IMR-90 (cell line): ENCODE data around the gene SFT2D3. TPM values are rescaled to one million over a fixed set of nuclear protein-coding genes. Genes with fewer than 3 reads are reported as not detected.

Source experiments
- ATAC-seq: fragments of 200-7000 bp; cut with Tn5 transposase; 2 replicates; pipeline ENCODE4 v1.9.1; 2020; ENCODE audit warnings: low read depth, mild to moderate bottlenecking, moderate library complexity
- BruUV-seq: library from RNA; stranded (reverse); fragments of 400-500 nt; replicated peaks from 2 replicates; lab custom pipeline; 2021; lab: Mats Ljungman, UMichigan
- CTCF ChIA-PET: fragments of 300-600 bp; formaldehyde crosslinking; extraction: SDS; loops from one replicate; lab custom pipeline; 2021; ENCODE audit warnings: antibody characterized with exemption; lab: Yijun Ruan, JAX
- POLR2A ChIA-PET: fragments of 300-600 bp; sonication (Branson Sonifier 250); formaldehyde crosslinking; loops from one replicate; lab custom pipeline; 2022; ENCODE audit warnings: antibody characterized with exemption; ENCODE audit not compliant: unreplicated experiment; lab: Charles Lee
- DNase-seq: peaks from one replicate; pipeline ENCODE4 v3.0.0; 2013
- H2AFZ ChIP-seq: replicated peaks from 2 replicates; pipeline ENCODE3; 2013; ENCODE audit warnings: low read length, mild to moderate bottlenecking; ENCODE audit not compliant: poor library complexity
- H2AK5ac ChIP-seq: 2 replicates; pipeline ENCODE4 v1.6.1; 2013; ENCODE audit warnings: low read depth, low read length, inconsistent platforms
- H2AK9ac ChIP-seq: replicated peaks from 2 replicates; pipeline ENCODE3; 2013; ENCODE audit warnings: mild to moderate bottlenecking, low read depth, low read length, moderate library complexity; ENCODE audit not compliant: poor library complexity
- H2BK120ac ChIP-seq: 2 replicates; pipeline ENCODE4 v1.6.1; 2013; ENCODE audit warnings: low read depth, low read length, inconsistent platforms
- H2BK15ac ChIP-seq: 3 replicates; pipeline ENCODE4 v1.6.1; 2013; ENCODE audit warnings: low read depth, low read length, inconsistent platforms
- H2BK20ac ChIP-seq: 2 replicates; pipeline ENCODE4 v1.6.1; 2013; ENCODE audit warnings: low read depth, mild to moderate bottlenecking, inconsistent platforms, low read length, moderate library complexity
- H2BK5ac ChIP-seq: 2 replicates; pipeline ENCODE4 v1.6.1; 2013; ENCODE audit warnings: mild to moderate bottlenecking, low read depth, low read length, inconsistent platforms; ENCODE audit not compliant: poor library complexity, severe bottlenecking
- H3K14ac ChIP-seq: replicated peaks from 2 replicates; pipeline ENCODE4 v1.6.1; 2013; ENCODE audit warnings: low read depth, low read length, inconsistent platforms
- H3K18ac ChIP-seq: 2 replicates; pipeline ENCODE4 v1.6.1; 2013; ENCODE audit warnings: low read depth, low read length, control low read depth
- H3K23ac ChIP-seq: 2 replicates; pipeline ENCODE4 v1.6.1; 2013; ENCODE audit warnings: low read depth, low read length, inconsistent platforms
- H3K27ac ChIP-seq: 2 replicates; pipeline ENCODE4 v1.5.1; 2013; ENCODE audit warnings: mild to moderate bottlenecking, control low read depth, low read length; ENCODE audit not compliant: insufficient read depth
- H3K27me3 ChIP-seq: 2 replicates; pipeline ENCODE4 v1.6.1; 2013; ENCODE audit warnings: low read length; ENCODE audit not compliant: control insufficient read depth, insufficient read depth
- H3K36me3 ChIP-seq: 2 replicates; pipeline ENCODE4 v1.6.1; 2013; ENCODE audit warnings: low read length, mixed read lengths; ENCODE audit not compliant: control insufficient read depth, insufficient read depth
- H3K4ac ChIP-seq: 2 replicates; pipeline ENCODE4 v1.6.1; 2013; ENCODE audit warnings: low read depth, low read length, inconsistent platforms
- H3K4me1 ChIP-seq: 2 replicates; pipeline ENCODE4 v1.6.1; 2013; ENCODE audit warnings: low read length, mixed read lengths; ENCODE audit not compliant: control insufficient read depth, insufficient read depth
- H3K4me2 ChIP-seq: 2 replicates; pipeline ENCODE4 v1.6.1; 2013; ENCODE audit warnings: low read depth, mild to moderate bottlenecking, control low read depth, low read length, moderate library complexity
- H3K4me3 ChIP-seq: 2 replicates; pipeline ENCODE4 v1.5.1; 2013; ENCODE audit warnings: low read depth, mild to moderate bottlenecking, control low read depth, low read length, moderate library complexity; ENCODE audit not compliant: insufficient read depth
- H3K56ac ChIP-seq: 2 replicates; pipeline ENCODE4 v1.6.1; 2013; ENCODE audit warnings: low read length, inconsistent platforms; ENCODE audit not compliant: insufficient read depth; ENCODE audit errors: extremely low read depth
- H3K79me1 ChIP-seq, 2 experiments: 2 replicates each; pipeline ENCODE4 v1.6.1; 2013; ENCODE audit warnings: low read length in 2 of 2, inconsistent platforms in 1 of 2, low read depth in 1 of 2
- H3K9ac ChIP-seq: 2 replicates; pipeline ENCODE4 v1.6.1; 2013; ENCODE audit warnings: low read depth, low read length, control low read depth
- H3K9me1 ChIP-seq: 2 replicates; pipeline ENCODE4 v1.6.1; 2013; ENCODE audit warnings: low read length, inconsistent platforms; ENCODE audit not compliant: insufficient read depth
- H3K9me3 ChIP-seq: 2 replicates; pipeline ENCODE4 v1.6.1; 2013; ENCODE audit warnings: low read length; ENCODE audit not compliant: control insufficient read depth, insufficient read depth
- H4K20me1 ChIP-seq: 2 replicates; pipeline ENCODE4 v1.6.1; 2013; ENCODE audit warnings: low read length, inconsistent platforms; ENCODE audit not compliant: insufficient read depth
- H4K5ac ChIP-seq: 2 replicates; pipeline ENCODE4 v1.6.1; 2013; ENCODE audit warnings: mild to moderate bottlenecking, low read depth, low read length, control low read depth
- H4K8ac ChIP-seq, 2 experiments: 2 replicates each; pipeline ENCODE4 v1.6.1; 2013; ENCODE audit warnings: low read depth in 2 of 2, low read length in 2 of 2, control low read depth in 1 of 2, inconsistent platforms in 1 of 2
- H4K91ac ChIP-seq: 2 replicates; pipeline ENCODE4 v1.6.1; 2013; ENCODE audit warnings: low read depth, low read length, inconsistent platforms; ENCODE audit not compliant: insufficient read depth
- CEBPB ChIP-seq: IDR thresholded peaks from 2 replicates; pipeline ENCODE4 v1.6.1; 2012; ENCODE audit warnings: low read depth, low read length, improper control_type of control experiment
- CHD1 ChIP-seq: IDR thresholded peaks from 2 replicates; pipeline ENCODE4 v1.6.1; 2012; ENCODE audit warnings: low read depth, low read length, improper control_type of control experiment
- FOS ChIP-seq: fragments of 150-350 bp; IDR thresholded peaks from 2 replicates; pipeline ENCODE4 v1.6.1; 2016; ENCODE audit warnings: low read depth, low read length
- MAFK ChIP-seq: IDR thresholded peaks from 2 replicates; pipeline ENCODE4 v1.6.1; 2012; ENCODE audit warnings: low read depth, low read length, improper control_type of control experiment
- MAZ ChIP-seq: IDR thresholded peaks from 2 replicates; pipeline ENCODE4 v1.6.1; 2012; ENCODE audit warnings: low read depth, mild to moderate bottlenecking, low read length, improper control_type of control experiment, moderate library complexity, borderline replicate concordance
- MXI1 ChIP-seq: IDR thresholded peaks from 2 replicates; pipeline ENCODE4 v1.6.1; 2012; ENCODE audit warnings: low read depth, mild to moderate bottlenecking, low read length, moderate library complexity, borderline replicate concordance
- POLR2A ChIP-seq: IDR thresholded peaks from 2 replicates; pipeline ENCODE4 v1.6.1; 2012; ENCODE audit warnings: mild to moderate bottlenecking, low read depth, low read length
- RAD21 ChIP-seq: IDR thresholded peaks from 2 replicates; pipeline ENCODE4 v1.6.1; 2012; ENCODE audit warnings: low read length, improper control_type of control experiment
- RCOR1 ChIP-seq: IDR thresholded peaks from 2 replicates; pipeline ENCODE4 v1.6.1; 2012; ENCODE audit warnings: mild to moderate bottlenecking, low read length, improper control_type of control experiment; ENCODE audit not compliant: insufficient replicate concordance
- RFX5 ChIP-seq: IDR thresholded peaks from 2 replicates; pipeline ENCODE4 v1.8.0; 2012; ENCODE audit warnings: low read depth, mild to moderate bottlenecking, low read length, moderate library complexity
- SMC3 ChIP-seq: fragments of 150-350 bp; IDR thresholded peaks from 2 replicates; pipeline ENCODE4 v1.6.1; 2016; ENCODE audit warnings: low read depth, mild to moderate bottlenecking, antibody characterized with exemption, low read length, moderate library complexity
- USF2 ChIP-seq: fragments of 150-350 bp; IDR thresholded peaks from 2 replicates; pipeline ENCODE4 v1.6.1; 2017; ENCODE audit warnings: mild to moderate bottlenecking, antibody characterized with exemption, low read length, low read depth
- WGBS, 2 experiments: methylation state at CpG; one replicate each; pipeline versions ENCODE4 v1.1.5 to v1.1.7; 2013; ENCODE audit warnings: missing lambda C conversion rate in 2 of 2; ENCODE audit not compliant: insufficient read length in 1 of 2; ENCODE audit errors: extremely low coverage in 2 of 2; 5-methylcytosine and 5-hydroxymethylcytosine counted together
- dilution Hi-C: fragments of 300-500 bp; cut with HindIII; formaldehyde crosslinking; loops from one replicate; pipeline ENCODE4 v1.14.3; 2018; ENCODE audit warnings: low sequenced_read_pairs; ENCODE audit not compliant: unreplicated experiment
- in situ Hi-C: fragments of 300-500 bp; cut with MboI; formaldehyde crosslinking; loops from 3 replicates; pipeline ENCODE4 v1.14.3; 2019; ENCODE audit warnings: low sequenced_read_pairs, inconsistent platforms, mixed read lengths
- intact Hi-C: fragments of 100-400 bp; cut with micrococcal nuclease; formaldehyde crosslinking; loops from 2 replicates; pipeline ENCODE4 v1.10.0; 2022
- polyA plus RNA-seq, 3 experiments: library from polyadenylated mRNA; depleted of rRNA; stranded (reverse); fragments of >200 nt; gene quantifications; 2 replicates each; pipeline ENCODE4 v1.2.3, GENCODE V29; 2012; ENCODE audit warnings: low replicate concordance in 1 of 3
- total RNA-seq: library from RNA; depleted of rRNA; stranded (reverse); fragments of >200 nt; gene quantifications from 2 replicates; pipeline ENCODE4 v1.2.3, GENCODE V29; 2012

SFT2D3 gene
- total and polyA plus RNA-seq, 2 of the 4 experiments (the other 2 are of a cell fraction): 2.5 to 3.1 TPM

GRCh38 chr2:127678991-127679390, 22.3 kb upstream of the SFT2D3 start:
- no peak overlapping the region for H2BK120ac ChIP-seq
- no peak overlapping the region for H4K5ac ChIP-seq
- no peak overlapping the region for H2AK9ac ChIP-seq
- H3K4me3 ChIP-seq: no peak overlapping the region
- WGBS, 2 experiments: 83% methylated on average over 1 of the region's 6 CpGs; no CpG with 5 or more reads in 1 of the 2 experiments
- no peak overlapping the region for H4K8ac ChIP-seq
- H4K91ac ChIP-seq: no peak overlapping the region
- H2BK15ac ChIP-seq: no peak overlapping the region
- H3K27ac ChIP-seq: no peak overlapping the region
- in situ Hi-C loops: no loop called here
- CTCF ChIA-PET: no interaction called here
- DNase-seq (no peak), ATAC-seq (no peak)
- no peak overlapping the region for H2BK20ac ChIP-seq
- no peak overlapping the region for H2BK5ac ChIP-seq
- no peak for TF ChIP-seq RFX5
- no peak for TF ChIP-seq USF2
- TF ChIP-seq CEBPB: no peak
- TF ChIP-seq MXI1: no peak
- TF ChIP-seq FOS: no peak
- TF ChIP-seq POLR2A: no peak
- no peak for TF ChIP-seq MAZ
- TF ChIP-seq RCOR1: no peak
- TF ChIP-seq MAFK: no peak
- TF ChIP-seq SMC3: no peak
- no peak for TF ChIP-seq RAD21
- TF ChIP-seq CHD1: no peak
- peaks cover 7% of the 10 kb centered on the region; the same call in 1 of the 2 replicates for H3K9me1 ChIP-seq
- dilution Hi-C loops: no loop called here
- H2AFZ ChIP-seq: no peak overlapping the region
- H2AK5ac ChIP-seq: no peak overlapping the region
- H3K79me1 ChIP-seq: peaks cover 6 to 7% of the 10 kb centered on the region in 2 experiments; a peak in 3 of 4 replicates
- H4K20me1 ChIP-seq: no peaks in the 10 kb centered on the region
- H3K14ac ChIP-seq: no peak overlapping the region
- intact Hi-C loops: no loop called here
- H3K4ac ChIP-seq: no peak overlapping the region
- no TSS peak for BruUV-seq
- no peak overlapping the region for H3K18ac ChIP-seq
- no peaks in the 10 kb centered on the region for H3K36me3 ChIP-seq
- no peak overlapping the region for H3K9ac ChIP-seq
- peaks cover 22% of the 10 kb centered on the region for H3K27me3 ChIP-seq
- H3K4me2 ChIP-seq: no peak overlapping the region
- no peak overlapping the region for H3K23ac ChIP-seq
- POLR2A ChIA-PET: no interaction called here
- peaks cover 4% of the 10 kb centered on the region for H3K4me1 ChIP-seq
- H3K56ac ChIP-seq: no peak overlapping the region
- no peaks in the 10 kb centered on the region for H3K9me3 ChIP-seq
